ENCODE data around the gene MBD3L3.
"Not testable (repeated sequence)": the region's sequence is repeated elsewhere in the genome, so short reads cannot be mapped to it uniquely, and the experiment has no call there.

Gene MBD3L3

DNA sequence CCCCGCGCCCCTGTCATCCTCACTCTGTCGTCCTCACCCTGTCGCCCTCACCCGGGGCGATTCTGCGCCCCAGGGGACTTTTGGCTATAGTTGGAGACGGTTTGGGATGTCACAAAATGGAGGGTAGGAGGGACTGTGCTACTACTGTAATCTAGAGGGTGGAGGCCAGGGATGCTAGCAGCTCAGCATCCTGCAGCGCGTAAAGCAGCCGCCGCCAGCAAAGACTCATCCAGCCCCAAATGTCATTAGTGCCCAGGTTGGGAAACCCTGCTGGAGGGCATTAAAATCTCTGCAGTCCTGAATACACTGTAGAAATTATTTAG, 11.4 kb upstream of the MBD3L3 start:
- DNase-seq, result no peak

GRCh38 chr19:7069042-7069903, 10.8 kb upstream of the MBD3L3 start, which contains the start of gene ZNF557:
Gene ZNF557, plus strand, starts transcription at chr19:7069703. Its CDS starts 5,372 bp downstream, at chr19:7075075.
- peak; percentile 98 for DNase-seq
- H3K9me3 Mint-ChIP-seq, result no peaks in the 10 kb centered on the region
- no peaks in the 10 kb centered on the region for H3K27me3 Mint-ChIP-seq
- peak within 1 kb of the TSS; percentile 97 for H3K27ac Mint-ChIP-seq
- peaks cover 29% of the 10 kb centered on the region for H3K4me1 Mint-ChIP-seq (ENCODE audit: low read depth)
- H3K36me3 Mint-ChIP-seq (ENCODE audit: low read depth), result peaks cover 46% of the 10 kb centered on the region
- peak within 1 kb of the TSS; percentile 96 for H3K4me3 Mint-ChIP-seq

More for the DNA sequence above, 11.4 kb upstream of the MBD3L3 start:
- H3K4me3 Mint-ChIP-seq, result peak overlapping the region; percentile 96
- H3K9me3 Mint-ChIP-seq, result no peaks in the 10 kb centered on the region
- peaks cover 29% of the 10 kb centered on the region for H3K4me1 Mint-ChIP-seq (ENCODE audit: low read depth)
- peaks cover 52% of the 10 kb centered on the region for H3K36me3 Mint-ChIP-seq (ENCODE audit: low read depth)
- H3K27ac Mint-ChIP-seq, result peak overlapping the region; percentile 97
- no peaks in the 10 kb centered on the region for H3K27me3 Mint-ChIP-seq

DNA sequence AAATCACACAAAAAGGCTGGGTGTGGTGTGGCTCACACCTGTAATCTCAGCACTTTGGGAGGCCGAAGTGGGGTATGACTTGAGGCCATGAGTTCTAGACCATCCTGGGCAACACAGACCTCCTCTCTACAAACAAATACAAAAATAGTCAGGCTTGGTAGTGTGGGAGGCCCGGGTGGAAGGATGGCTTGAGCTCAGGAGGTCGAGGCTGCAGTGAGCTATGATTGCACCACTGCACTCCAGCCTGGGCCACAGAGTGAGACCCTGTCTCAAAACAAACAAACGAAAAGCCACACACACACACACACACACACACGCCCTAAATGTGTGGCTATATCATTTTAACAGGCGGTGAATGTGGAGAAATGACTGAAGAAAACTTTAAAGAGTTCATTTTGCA, 10.1 kb upstream of the MBD3L3 start:
- peaks cover 39% of the 10 kb centered on the region for H3K36me3 Mint-ChIP-seq (ENCODE audit: low read depth)
- no peaks in the 10 kb centered on the region for H3K9me3 Mint-ChIP-seq
- H3K27ac Mint-ChIP-seq, result peak overlapping the region; percentile 97
- DNase-seq, result no peak
- H3K4me3 Mint-ChIP-seq, result peak overlapping the region; percentile 96
- H3K4me1 Mint-ChIP-seq (ENCODE audit: low read depth), result peaks cover 29% of the 10 kb centered on the region
- H3K27me3 Mint-ChIP-seq, result no peaks in the 10 kb centered on the region

DNA sequence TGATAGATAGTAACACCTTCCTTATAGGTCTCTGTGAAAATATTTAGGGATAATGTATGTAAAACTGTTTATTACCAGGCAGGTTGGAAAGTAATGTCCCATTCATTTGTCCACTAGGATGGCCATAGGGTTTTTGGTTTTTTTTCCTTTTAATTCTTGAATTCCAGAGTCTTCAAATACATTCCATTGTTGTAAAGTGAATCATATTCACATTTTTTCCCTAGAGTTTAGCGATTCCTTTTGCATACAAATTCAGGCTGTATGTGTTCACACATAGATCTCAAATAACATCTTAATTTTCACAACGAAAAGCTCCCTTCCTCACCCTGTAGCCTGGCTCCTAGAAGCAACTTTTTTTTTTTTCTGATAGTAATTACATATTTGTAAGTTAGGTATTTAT, 9.2 kb upstream of the MBD3L3 start:
- Mint-ChIP-seq H3K4me3 (no peak overlapping the region), H3K4me1 (ENCODE audit: low read depth) (peaks cover 27% of the 10 kb centered on the region), H3K36me3 (ENCODE audit: low read depth) (peaks cover 32% of the 10 kb centered on the region), H3K27me3 (no peaks in the 10 kb centered on the region), H3K27ac (no peak overlapping the region), H3K9me3 (no peaks in the 10 kb centered on the region)
- DNase-seq, result no peak

DNA sequence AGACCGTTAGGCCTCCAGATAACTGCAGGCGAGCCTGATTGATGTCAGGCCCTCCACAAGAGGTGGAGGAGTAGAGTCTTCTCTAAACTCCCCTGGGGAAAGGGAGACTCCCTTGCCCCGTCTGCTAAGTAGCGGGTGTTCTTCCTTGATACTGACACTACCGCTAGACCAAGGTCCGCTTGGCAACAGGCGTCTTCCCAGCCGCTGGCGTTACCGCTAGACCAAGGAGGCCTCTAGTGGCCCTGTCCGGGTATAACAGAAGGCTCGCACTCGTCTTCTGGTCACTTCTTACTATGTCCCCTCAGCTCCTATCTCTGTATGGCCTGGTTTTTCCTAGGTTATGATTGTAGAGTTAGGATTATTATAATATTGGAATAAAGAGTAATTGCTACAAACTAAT, 8.6 kb upstream of the MBD3L3 start:
- not testable (repeated sequence) for H3K27ac Mint-ChIP-seq, DNase-seq, H3K4me3 Mint-ChIP-seq, H3K27me3 Mint-ChIP-seq, H3K9me3 Mint-ChIP-seq
- peaks cover 26% of the 10 kb centered on the region for H3K36me3 Mint-ChIP-seq (ENCODE audit: low read depth)
- H3K4me1 Mint-ChIP-seq (ENCODE audit: low read depth), result peaks cover 23% of the 10 kb centered on the region

DNA sequence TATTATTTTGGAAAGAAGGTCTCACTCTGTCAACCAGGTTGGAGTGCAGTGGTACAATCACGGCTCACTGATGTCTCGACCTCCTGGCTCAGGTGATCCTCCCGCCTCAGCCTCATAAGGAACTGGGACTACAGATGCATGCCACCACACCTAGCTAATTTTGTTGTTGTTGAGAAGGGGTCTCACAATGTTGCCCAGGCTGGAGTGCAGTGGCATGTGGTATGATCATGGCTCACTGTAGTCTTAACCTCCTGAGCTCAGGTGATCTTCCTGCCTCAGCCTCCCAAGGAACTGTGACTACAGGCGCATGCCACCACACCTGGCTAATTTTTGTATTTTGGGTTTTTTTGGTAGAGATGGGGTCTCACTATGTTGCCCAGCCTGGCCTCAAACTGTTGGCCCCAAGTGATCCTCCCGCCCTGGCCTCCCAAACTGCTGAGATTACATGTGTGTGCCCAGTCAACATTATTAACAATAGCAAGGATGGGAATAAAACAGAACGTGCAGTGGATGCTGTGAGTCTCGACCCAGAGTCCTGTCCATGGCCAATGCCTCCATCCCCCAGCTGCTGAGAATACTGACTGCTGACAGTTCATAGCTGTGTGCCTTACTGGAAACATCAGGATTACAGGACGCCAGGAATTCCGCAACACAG, 5.4 kb upstream of the MBD3L3 start:
- Mint-ChIP-seq H3K9me3 (no peaks in the 10 kb centered on the region), H3K36me3 (ENCODE audit: low read depth) (no peaks in the 10 kb centered on the region), H3K27ac (no peak overlapping the region), H3K4me3 (no peak overlapping the region), H3K27me3 (no peaks in the 10 kb centered on the region), H3K4me1 (ENCODE audit: low read depth) (peaks cover 5% of the 10 kb centered on the region)
- no peak for DNase-seq

DNA sequence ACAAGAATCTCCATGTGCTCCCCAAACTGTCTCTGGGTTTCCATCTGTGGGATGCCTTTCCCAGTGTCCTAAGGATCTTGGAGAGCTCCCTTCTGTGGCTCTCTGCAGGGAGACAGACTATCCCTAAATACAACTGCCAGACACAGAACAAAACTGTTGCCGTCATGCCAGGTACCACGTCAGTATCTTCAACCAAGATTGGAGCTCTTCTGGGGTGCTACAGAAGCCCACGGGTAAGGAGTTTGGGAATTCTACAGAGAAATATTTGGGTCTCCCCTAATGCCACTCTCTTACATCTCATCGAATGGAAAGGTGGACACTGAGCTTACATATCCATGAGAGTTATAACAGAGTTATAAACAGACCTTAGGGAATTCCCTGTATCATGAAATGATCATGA, 4.9 kb upstream of the MBD3L3 start:
- Mint-ChIP-seq H3K36me3 (ENCODE audit: low read depth) (no peaks in the 10 kb centered on the region), H3K9me3 (no peaks in the 10 kb centered on the region), H3K4me3 (no peak overlapping the region), H3K27ac (no peak overlapping the region), H3K4me1 (ENCODE audit: low read depth) (peaks cover under 1% of the 10 kb centered on the region), H3K27me3 (no peaks in the 10 kb centered on the region)
- no peak for DNase-seq

- H3K36me3 Mint-ChIP-seq (ENCODE audit: low read depth); H3K9me3 Mint-ChIP-seq; H3K27ac Mint-ChIP-seq: not testable (repeated sequence)
These were observed 1.5 kb upstream of the MBD3L3 start for GRCh38 chr19:7059977-7060376.

DNA sequence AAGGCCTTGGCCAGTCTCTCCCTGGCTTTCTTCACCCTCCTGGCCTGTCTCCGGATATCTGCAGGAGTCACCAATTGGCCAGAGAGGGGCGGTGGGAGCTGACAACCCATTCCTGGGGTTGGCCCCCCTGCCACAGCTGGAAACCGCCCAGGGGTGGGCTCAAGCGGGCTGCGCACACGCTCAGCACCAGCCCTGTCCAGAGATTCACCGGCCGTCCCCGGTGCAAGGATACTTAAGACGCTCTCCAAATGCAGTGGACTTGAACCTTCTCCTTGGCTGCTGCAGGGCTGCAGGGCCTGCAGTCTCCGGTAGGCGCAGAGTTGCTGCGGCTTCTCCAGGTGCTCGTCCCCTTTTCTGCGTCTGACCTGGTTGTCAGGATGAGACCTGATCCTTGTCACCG, 2.1 kb downstream of the MBD3L3 start:
- H3K4me3 Mint-ChIP-seq; H3K27ac Mint-ChIP-seq; DNase-seq; H3K27me3 Mint-ChIP-seq; H3K4me1 Mint-ChIP-seq (ENCODE audit: low read depth); H3K9me3 Mint-ChIP-seq; H3K36me3 Mint-ChIP-seq (ENCODE audit: low read depth): not testable (repeated sequence)

More at GRCh38 chr19:7059977-7060376, 1.5 kb upstream of the MBD3L3 start:
- not testable (repeated sequence) for H3K4me1 Mint-ChIP-seq (ENCODE audit: low read depth); DNase-seq; H3K27me3 Mint-ChIP-seq; H3K4me3 Mint-ChIP-seq

GRCh38 chr19:7055679-7056078, 2.8 kb downstream of the MBD3L3 start:
- DNase-seq; H3K9me3 Mint-ChIP-seq; H3K27me3 Mint-ChIP-seq; H3K27ac Mint-ChIP-seq; H3K36me3 Mint-ChIP-seq (ENCODE audit: low read depth); H3K4me1 Mint-ChIP-seq (ENCODE audit: low read depth); H3K4me3 Mint-ChIP-seq: not testable (repeated sequence)

GRCh38 chr19:7054635-7055368, 3.7 kb downstream of the MBD3L3 start:
- not testable (repeated sequence) for H3K36me3 Mint-ChIP-seq (ENCODE audit: low read depth); H3K27ac Mint-ChIP-seq; H3K4me3 Mint-ChIP-seq; DNase-seq; H3K4me1 Mint-ChIP-seq (ENCODE audit: low read depth); H3K27me3 Mint-ChIP-seq; H3K9me3 Mint-ChIP-seq

- H3K36me3 Mint-ChIP-seq (ENCODE audit: low read depth); H3K9me3 Mint-ChIP-seq; DNase-seq; H3K4me3 Mint-ChIP-seq; H3K27me3 Mint-ChIP-seq; H3K4me1 Mint-ChIP-seq (ENCODE audit: low read depth); H3K27ac Mint-ChIP-seq: not testable (repeated sequence)
These were observed 5.6 kb downstream of the MBD3L3 start for GRCh38 chr19:7052896-7053295.

- H3K36me3 Mint-ChIP-seq (ENCODE audit: low read depth); H3K27ac Mint-ChIP-seq; DNase-seq; H3K4me1 Mint-ChIP-seq (ENCODE audit: low read depth); H3K27me3 Mint-ChIP-seq; H3K9me3 Mint-ChIP-seq; H3K4me3 Mint-ChIP-seq: not testable (repeated sequence)
These were observed 7.1 kb downstream of the MBD3L3 start for GRCh38 chr19:7051421-7051820.

DNA sequence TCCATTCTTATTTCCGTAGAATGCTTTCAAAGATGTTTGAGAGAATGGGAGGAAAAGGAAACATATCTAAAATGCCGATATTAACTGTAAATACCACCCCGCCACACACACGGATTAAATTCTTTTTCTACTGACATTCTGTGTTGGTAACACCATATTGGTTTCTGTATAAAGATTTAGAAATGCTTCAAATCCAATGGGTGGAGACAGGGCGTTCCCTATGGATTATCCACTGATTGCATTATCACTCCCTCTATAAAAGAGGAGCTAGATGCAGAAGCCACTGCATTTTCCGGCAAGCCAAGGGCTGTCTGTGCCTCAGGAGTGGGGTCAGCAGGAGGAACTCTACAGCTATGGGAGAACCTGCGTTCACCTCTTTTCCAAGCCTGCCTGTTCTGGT, 9.5 kb downstream of the MBD3L3 start, which contains the start of gene MBD3L2:
Gene MBD3L2, plus strand, starts transcription at position 301 of the 400 bp plus-strand sequence. Its CDS starts 53 bp downstream, at position 354.
- not testable (repeated sequence) for H3K4me1 Mint-ChIP-seq (ENCODE audit: low read depth); H3K4me3 Mint-ChIP-seq; H3K27ac Mint-ChIP-seq; H3K36me3 Mint-ChIP-seq (ENCODE audit: low read depth); DNase-seq; H3K27me3 Mint-ChIP-seq; H3K9me3 Mint-ChIP-seq

- H3K27ac Mint-ChIP-seq; H3K36me3 Mint-ChIP-seq (ENCODE audit: low read depth); H3K4me1 Mint-ChIP-seq (ENCODE audit: low read depth); DNase-seq; H3K27me3 Mint-ChIP-seq; H3K9me3 Mint-ChIP-seq; H3K4me3 Mint-ChIP-seq: not testable (repeated sequence)
These were observed 16.9 kb downstream of the MBD3L3 start for GRCh38 chr19:7041563-7041962.

Data from activated T-cell treated with anti-CD3 and anti-CD28 coated beads, Interleukin-2, amount 50 U/mL, for 24 hours (primary cell).